Ishikawa (cell line): ENCODE results near the gene IL4.

Experiments used
- CEBPB ChIP-seq: IDR thresholded peaks from 2 replicates; pipeline ENCODE4 v1.6.1; 2012
- CREB1 ChIP-seq: IDR thresholded peaks from 2 replicates; pipeline ENCODE4 v1.6.1; 2012; ENCODE audit warnings: low read depth
- EGR1 ChIP-seq: IDR thresholded peaks from 2 replicates; pipeline ENCODE4 v1.6.1; 2012
- EP300 ChIP-seq: IDR thresholded peaks from 2 replicates; pipeline ENCODE4 v1.6.1; 2012; ENCODE audit warnings: borderline replicate concordance
- FOXM1 ChIP-seq: IDR thresholded peaks from 2 replicates; pipeline ENCODE4 v1.6.1; 2012; ENCODE audit warnings: low read depth, borderline replicate concordance
- NFIC ChIP-seq: IDR thresholded peaks from 2 replicates; pipeline ENCODE4 v1.6.1; 2012
- RAD21 ChIP-seq: IDR thresholded peaks from 2 replicates; pipeline ENCODE4 v1.6.1; 2012; ENCODE audit warnings: low read depth
- TAF1 ChIP-seq: IDR thresholded peaks from 2 replicates; pipeline ENCODE4 v1.6.1; 2012; ENCODE audit warnings: low read depth, mild to moderate bottlenecking
- TCF12 ChIP-seq: IDR thresholded peaks from 2 replicates; pipeline ENCODE4 v1.6.1; 2012; ENCODE audit warnings: low read depth
- TEAD4 ChIP-seq: IDR thresholded peaks from 2 replicates; pipeline ENCODE4 v1.6.1; 2012
- YY1 ChIP-seq: IDR thresholded peaks from 2 replicates; pipeline ENCODE4 v1.6.1; 2012; ENCODE audit warnings: low read depth
- ZBTB7A ChIP-seq: IDR thresholded peaks from 2 replicates; pipeline ENCODE4 v1.6.1; 2012; ENCODE audit warnings: low read depth
- TF ChIP-seq, protein P1 (sequence below): IDR thresholded peaks from 2 replicates; pipeline ENCODE4 v1.6.1; 2012; ENCODE audit warnings: low read depth, mild to moderate bottlenecking
- TF ChIP-seq, protein P2 (sequence below): IDR thresholded peaks from 2 replicates; pipeline ENCODE4 v1.6.1; 2012
- TF ChIP-seq, protein P3 (sequence below): IDR thresholded peaks from 2 replicates; pipeline ENCODE4 v1.6.1; 2012

The IL4 gene

DNA sequence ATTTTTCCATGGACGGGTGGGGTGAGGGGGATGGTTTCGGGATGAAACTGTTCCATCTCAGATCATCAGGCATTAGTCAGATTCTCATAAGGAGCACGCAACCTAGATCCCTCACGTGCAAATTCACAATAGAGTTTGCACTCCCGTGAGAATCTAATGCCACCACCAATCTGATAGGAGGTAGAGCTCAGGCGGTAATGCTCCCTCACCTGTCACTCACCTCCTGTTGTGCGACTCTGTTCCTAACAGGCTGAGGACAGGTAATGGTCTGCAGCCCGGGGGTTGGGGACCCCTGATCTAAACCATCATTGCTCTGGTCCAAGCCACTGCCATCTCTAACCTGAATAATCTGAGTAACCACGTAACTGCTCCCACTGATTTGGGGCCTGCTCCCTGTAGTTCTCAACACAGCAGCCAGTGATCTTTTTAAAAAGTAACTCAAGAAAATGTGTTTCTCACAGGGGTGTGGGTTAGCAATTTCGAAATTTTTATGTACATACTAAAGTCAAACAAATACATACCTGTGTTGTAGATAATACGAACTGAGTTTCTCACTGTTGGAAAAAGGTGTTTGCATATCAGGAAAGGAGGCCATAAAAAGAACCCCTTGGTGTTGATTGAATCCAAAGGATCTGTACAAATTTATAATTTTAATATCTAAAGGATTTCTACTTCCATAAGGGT, 27.1 kb upstream of the IL4 start:
- TF ChIP-seq RAD21 (no peak), TCF12 (no peak), YY1 (no peak), EP300 (no peak), TAF1 (no peak), CEBPB (no peak), EGR1 (no peak), NFIC (no peak), FOXM1 (no peak), TEAD4 (no peak), ZBTB7A (no peak), CREB1 (no peak)
- TF ChIP-seq, protein P1, sequence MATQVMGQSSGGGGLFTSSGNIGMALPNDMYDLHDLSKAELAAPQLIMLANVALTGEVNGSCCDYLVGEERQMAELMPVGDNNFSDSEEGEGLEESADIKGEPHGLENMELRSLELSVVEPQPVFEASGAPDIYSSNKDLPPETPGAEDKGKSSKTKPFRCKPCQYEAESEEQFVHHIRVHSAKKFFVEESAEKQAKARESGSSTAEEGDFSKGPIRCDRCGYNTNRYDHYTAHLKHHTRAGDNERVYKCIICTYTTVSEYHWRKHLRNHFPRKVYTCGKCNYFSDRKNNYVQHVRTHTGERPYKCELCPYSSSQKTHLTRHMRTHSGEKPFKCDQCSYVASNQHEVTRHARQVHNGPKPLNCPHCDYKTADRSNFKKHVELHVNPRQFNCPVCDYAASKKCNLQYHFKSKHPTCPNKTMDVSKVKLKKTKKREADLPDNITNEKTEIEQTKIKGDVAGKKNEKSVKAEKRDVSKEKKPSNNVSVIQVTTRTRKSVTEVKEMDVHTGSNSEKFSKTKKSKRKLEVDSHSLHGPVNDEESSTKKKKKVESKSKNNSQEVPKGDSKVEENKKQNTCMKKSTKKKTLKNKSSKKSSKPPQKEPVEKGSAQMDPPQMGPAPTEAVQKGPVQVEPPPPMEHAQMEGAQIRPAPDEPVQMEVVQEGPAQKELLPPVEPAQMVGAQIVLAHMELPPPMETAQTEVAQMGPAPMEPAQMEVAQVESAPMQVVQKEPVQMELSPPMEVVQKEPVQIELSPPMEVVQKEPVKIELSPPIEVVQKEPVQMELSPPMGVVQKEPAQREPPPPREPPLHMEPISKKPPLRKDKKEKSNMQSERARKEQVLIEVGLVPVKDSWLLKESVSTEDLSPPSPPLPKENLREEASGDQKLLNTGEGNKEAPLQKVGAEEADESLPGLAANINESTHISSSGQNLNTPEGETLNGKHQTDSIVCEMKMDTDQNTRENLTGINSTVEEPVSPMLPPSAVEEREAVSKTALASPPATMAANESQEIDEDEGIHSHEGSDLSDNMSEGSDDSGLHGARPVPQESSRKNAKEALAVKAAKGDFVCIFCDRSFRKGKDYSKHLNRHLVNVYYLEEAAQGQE, result no peak
- TF ChIP-seq, protein P2, sequence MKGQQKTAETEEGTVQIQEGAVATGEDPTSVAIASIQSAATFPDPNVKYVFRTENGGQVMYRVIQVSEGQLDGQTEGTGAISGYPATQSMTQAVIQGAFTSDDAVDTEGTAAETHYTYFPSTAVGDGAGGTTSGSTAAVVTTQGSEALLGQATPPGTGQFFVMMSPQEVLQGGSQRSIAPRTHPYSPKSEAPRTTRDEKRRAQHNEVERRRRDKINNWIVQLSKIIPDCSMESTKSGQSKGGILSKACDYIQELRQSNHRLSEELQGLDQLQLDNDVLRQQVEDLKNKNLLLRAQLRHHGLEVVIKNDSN, result no peak
- TF ChIP-seq, protein P3, sequence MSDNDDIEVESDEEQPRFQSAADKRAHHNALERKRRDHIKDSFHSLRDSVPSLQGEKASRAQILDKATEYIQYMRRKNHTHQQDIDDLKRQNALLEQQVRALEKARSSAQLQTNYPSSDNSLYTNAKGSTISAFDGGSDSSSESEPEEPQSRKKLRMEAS, result no peak

DNA sequence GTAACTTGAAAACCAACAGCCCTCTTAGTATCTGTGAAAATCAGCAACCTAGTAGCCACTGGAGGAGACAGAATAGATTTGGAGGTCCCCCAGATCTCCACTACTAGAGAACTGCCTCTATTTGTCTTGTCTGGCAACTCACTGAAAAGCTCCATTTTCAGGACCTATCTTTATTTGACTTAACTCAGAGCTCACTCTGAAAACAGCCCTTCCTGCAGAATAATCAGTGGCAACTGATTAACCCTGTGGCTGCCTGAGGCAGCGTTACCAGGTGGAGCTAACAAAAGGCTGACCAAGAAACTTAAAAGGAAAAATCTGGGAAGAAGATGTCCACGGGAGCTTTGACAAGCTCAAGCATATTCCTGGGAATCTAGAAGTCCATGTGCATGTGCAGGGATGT, 26.3 kb upstream of the IL4 start:
- TF ChIP-seq CEBPB, result no peak
- no peak for TF ChIP-seq EP300
- no peak for TF ChIP-seq NFIC
- TF ChIP-seq FOXM1, result no peak
- no peak for TF ChIP-seq CREB1
- TF ChIP-seq TEAD4, result no peak
- TF ChIP-seq, protein P3, result no peak
- TF ChIP-seq, protein P1, result no peak
- no peak for TF ChIP-seq TCF12
- no peak for TF ChIP-seq TAF1
- no peak for TF ChIP-seq ZBTB7A
- TF ChIP-seq EGR1, result no peak
- TF ChIP-seq, protein P2, result no peak
- TF ChIP-seq RAD21, result no peak
- TF ChIP-seq YY1, result no peak

DNA sequence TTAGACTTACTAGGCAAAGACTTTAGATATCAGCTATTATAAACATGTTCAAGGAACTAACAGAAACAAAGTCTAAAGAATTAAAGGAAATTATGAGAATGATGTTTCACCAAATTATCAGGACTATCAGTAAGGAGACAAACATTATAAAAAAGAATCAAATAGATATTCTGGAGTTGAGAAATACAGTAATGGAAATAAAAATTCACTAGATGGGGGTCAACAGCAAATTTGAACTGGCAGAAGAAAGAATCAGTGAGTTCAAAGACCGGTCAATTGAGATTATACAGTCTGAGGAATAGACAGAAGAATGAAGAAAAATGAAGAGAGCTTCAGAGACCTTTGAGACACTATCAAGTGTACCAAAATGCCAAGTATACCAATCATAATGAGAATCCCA, 25.4 kb upstream of the IL4 start:
- TF ChIP-seq CREB1, result no peak
- no peak for TF ChIP-seq FOXM1
- TF ChIP-seq, protein P2, result no peak
- TF ChIP-seq NFIC, result no peak
- TF ChIP-seq CEBPB, result no peak
- TF ChIP-seq EP300, result no peak

DNA sequence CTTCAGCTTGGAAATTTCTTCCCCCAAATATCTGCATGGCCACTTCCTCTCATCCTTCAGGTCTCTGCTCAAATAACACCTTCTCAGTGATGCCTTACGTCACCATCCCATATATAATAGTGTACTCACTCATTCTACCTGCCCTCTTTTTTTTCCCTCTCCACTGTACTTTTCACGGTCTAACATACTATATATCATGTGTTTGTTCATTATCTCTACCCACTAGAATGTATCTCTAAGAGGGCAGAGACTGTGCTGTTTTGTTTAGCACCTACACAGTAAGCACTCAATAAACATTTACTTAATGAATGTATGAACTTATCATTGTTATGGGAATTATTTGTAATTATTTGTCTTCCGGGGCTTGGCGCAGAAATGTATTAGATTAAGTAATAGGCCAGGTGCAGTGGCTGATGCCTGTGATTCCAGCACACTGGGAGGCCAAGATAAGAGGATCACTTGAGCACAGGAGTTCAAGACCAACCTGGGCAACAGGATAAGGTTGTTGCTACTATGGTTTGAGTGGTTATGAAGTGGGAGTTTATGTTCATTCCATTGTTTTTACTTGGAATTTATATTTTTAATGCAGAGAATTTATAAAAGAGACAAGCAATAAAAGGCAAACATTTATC, 21.8 kb upstream of the IL4 start:
- TF ChIP-seq TEAD4, result no peak
- TF ChIP-seq, protein P1, result no peak
- TF ChIP-seq FOXM1, result no peak
- no peak for TF ChIP-seq TAF1
- TF ChIP-seq YY1, result no peak
- no peak for TF ChIP-seq NFIC
- TF ChIP-seq CREB1, result no peak
- TF ChIP-seq, protein P3, result no peak
- TF ChIP-seq EP300, result no peak
- TF ChIP-seq RAD21, result no peak
- no peak for TF ChIP-seq EGR1
- TF ChIP-seq ZBTB7A, result no peak
- TF ChIP-seq CEBPB, result no peak
- TF ChIP-seq, protein P2, result no peak
- no peak for TF ChIP-seq TCF12
